ENCODE measurements around the gene CCZ1B.
"Not testable (repeated sequence)": the region's sequence is repeated elsewhere in the genome, so short reads cannot be mapped to it uniquely, and the experiment has no call there.

CCZ1B gene

DNA sequence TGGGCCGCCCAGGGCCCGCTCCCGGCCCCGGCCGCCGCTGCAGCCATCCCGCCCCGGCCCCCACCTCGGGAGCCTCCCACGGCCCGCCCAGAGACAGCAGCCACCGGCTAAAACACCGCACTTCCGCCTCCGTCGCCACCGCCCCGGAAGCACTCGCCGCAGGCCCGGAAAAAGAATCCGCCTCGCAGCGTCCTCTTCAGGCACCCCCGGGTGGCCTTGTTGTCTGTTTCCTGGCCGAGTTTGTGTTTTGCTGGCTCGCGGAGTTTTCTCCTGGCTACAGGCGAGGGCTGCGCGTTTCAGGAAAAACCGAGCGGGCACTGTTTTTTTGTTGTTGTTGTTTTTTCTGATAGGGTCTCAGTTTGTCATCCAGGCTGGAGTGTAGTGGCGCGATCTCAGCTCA lies at the start of gene CCZ1B:
CCZ1B (minus strand) TSS at position 125 of the 400 bp plus-strand sequence; CDS start at position 47, 78 bp downstream.
- POLR2A ChIA-PET; DNase-seq (ENCODE audit: extremely low spot score); CTCF ChIA-PET: not testable (repeated sequence)
- TF ChIP-seq, protein P1, sequence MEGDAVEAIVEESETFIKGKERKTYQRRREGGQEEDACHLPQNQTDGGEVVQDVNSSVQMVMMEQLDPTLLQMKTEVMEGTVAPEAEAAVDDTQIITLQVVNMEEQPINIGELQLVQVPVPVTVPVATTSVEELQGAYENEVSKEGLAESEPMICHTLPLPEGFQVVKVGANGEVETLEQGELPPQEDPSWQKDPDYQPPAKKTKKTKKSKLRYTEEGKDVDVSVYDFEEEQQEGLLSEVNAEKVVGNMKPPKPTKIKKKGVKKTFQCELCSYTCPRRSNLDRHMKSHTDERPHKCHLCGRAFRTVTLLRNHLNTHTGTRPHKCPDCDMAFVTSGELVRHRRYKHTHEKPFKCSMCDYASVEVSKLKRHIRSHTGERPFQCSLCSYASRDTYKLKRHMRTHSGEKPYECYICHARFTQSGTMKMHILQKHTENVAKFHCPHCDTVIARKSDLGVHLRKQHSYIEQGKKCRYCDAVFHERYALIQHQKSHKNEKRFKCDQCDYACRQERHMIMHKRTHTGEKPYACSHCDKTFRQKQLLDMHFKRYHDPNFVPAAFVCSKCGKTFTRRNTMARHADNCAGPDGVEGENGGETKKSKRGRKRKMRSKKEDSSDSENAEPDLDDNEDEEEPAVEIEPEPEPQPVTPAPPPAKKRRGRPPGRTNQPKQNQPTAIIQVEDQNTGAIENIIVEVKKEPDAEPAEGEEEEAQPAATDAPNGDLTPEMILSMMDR (IDR thresholded peaks at IDR 0.05; ENCODE audit: control extremely low read depth, extremely low read depth, low read depth, missing control alignments) = peak; percentile 48

- POLR2A ChIA-PET; DNase-seq (ENCODE audit: extremely low spot score): not testable (repeated sequence)
- CTCF ChIA-PET = interaction anchor here (1.0 kb wide), 1 partner anchor 13 kb away, joined by 3 read pairs; no protein-coding TSS in a partner anchor
Observed at GRCh38 chr7:6875022-6875421, 48.9 kb upstream of the CCZ1B start.

DNA sequence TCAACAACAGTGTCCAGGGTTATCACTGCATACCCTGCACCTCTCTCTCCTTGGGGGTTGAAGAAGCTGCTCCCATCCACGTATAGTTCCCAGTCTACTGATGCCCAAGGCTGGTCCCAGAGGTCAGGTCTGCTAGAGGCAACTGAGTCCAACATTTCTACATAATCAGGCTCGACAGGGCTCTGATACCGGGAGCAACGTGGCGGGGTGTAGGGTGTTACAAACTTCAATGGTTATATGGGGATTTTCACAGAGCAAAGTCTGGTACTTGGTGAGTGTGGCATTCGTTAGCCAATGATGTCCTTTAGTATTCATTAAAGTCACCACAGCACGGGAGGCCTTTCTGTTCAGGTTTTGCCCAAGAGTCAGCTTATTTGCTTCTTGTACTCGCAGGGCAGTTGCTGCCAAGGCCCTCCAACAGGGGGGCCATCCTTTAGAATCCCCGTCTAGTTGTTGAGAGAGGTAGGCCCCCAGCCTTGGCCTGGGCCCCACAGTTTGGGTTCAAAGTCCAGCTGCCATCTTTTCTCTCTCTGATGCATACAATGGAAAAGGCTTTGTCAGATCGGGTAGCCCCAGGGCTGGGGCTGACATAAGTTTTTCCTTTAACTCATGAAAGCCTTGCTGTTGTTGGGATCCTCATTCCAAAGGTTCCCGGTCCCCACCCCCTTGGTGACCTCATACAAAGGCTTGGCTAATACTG lies 46.3 kb upstream of the CCZ1B start:
- POLR2A ChIA-PET; DNase-seq (ENCODE audit: extremely low spot score); CTCF ChIA-PET: not testable (repeated sequence)

GRCh38 chr7:6871421-6872144 lies 45.5 kb upstream of the CCZ1B start:
- CTCF ChIA-PET; DNase-seq (ENCODE audit: extremely low spot score); POLR2A ChIA-PET: not testable (repeated sequence)

DNA sequence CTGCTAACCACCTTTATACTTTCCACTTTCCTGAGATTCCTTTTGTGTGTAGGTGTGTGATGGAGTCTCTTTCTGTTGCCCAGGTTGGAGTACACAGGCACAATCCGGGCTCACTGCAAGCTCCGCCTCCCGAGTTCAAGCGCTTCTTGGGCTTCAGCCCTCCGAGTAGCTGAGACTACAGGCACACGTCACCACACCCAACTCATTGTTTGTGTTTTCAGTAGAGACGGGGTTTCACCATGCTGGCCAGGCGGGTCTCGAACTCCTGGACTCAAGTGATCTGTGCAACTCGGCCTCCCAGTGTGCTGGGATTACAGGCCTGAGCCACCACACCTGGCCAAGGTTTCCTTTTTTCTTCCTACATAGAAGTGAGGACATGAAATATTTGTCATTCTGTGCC lies 38.7 kb upstream of the CCZ1B start:
- POLR2A ChIA-PET; DNase-seq (ENCODE audit: extremely low spot score); CTCF ChIA-PET: not testable (repeated sequence)

- CTCF ChIA-PET; DNase-seq (ENCODE audit: extremely low spot score); POLR2A ChIA-PET: not testable (repeated sequence)
Observed at GRCh38 chr7:6864188-6864587, 38.1 kb upstream of the CCZ1B start.

DNA sequence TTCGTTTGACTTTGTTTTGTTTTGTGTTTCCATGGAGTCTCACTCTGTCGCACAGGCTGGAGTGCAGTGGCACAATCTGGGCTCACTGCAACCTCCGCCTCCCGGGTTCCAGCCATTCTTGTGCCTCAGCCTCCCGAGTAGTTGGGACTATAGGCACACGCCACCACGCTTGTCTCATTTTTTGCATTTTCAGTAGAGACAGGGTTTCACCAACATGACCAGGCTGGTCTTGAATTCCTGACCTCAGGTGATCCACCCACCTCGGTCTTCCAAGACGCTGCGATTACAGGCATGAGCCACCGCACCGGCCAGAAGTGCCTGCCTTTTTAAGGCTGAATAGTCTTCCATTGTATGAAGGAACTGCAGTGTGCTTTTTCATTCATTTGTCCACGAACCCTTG lies 36.8 kb upstream of the CCZ1B start:
- POLR2A ChIA-PET; CTCF ChIA-PET; DNase-seq (ENCODE audit: extremely low spot score): not testable (repeated sequence)

DNA sequence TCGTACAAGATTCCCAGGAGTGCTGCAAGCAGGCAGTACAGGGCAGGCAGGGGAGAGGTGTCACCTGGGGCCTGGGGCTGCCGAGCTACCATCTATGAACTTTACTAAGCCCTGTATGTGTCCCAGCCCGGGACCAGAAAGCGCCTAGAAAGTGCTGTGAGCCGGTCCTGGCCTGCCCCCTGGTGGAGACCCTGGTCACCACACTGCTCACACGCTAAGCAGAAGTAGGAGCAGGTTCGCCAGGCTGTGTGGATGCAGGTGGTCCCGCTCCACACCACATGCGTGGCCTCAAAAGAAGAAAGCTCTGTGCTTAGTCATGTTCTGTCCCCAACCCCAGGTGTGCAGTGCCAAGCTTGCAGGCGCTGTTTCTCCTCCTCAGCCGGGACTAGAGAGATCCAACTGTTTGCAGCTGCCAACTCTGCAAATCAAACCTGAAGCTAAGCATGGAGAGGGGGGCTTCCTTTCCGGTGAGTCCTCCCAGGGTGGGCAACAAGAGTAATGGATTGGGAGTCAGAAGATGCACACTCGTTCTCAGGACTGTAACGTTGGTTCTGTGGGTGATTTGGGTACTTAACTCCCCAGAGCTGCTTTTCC lies 31.7 kb upstream of the CCZ1B start:
- POLR2A ChIA-PET = not testable (repeated sequence)
- DNase-seq (ENCODE audit: extremely low spot score) = peak; percentile 58
- TF ChIP-seq, protein P1 (IDR thresholded peaks at IDR 0.05; ENCODE audit: control extremely low read depth, extremely low read depth, low read depth, missing control alignments) = peak; percentile 82
- CTCF ChIA-PET = interaction anchor here (0.6 to 3.3 kb wide), 10 partner anchors 263 to 421 kb away, joined by 3 to 37 read pairs (median 4); no protein-coding TSS in a partner anchor

- CTCF ChIA-PET = interaction anchor here (1.3 to 3.3 kb wide), 2 partner anchors 338 to 345 kb away, joined by 3 to 37 read pairs; no protein-coding TSS in a partner anchor
- POLR2A ChIA-PET; DNase-seq (ENCODE audit: extremely low spot score): not testable (repeated sequence)
Observed at GRCh38 chr7:6855563-6856131, 29.6 kb upstream of the CCZ1B start.

DNA sequence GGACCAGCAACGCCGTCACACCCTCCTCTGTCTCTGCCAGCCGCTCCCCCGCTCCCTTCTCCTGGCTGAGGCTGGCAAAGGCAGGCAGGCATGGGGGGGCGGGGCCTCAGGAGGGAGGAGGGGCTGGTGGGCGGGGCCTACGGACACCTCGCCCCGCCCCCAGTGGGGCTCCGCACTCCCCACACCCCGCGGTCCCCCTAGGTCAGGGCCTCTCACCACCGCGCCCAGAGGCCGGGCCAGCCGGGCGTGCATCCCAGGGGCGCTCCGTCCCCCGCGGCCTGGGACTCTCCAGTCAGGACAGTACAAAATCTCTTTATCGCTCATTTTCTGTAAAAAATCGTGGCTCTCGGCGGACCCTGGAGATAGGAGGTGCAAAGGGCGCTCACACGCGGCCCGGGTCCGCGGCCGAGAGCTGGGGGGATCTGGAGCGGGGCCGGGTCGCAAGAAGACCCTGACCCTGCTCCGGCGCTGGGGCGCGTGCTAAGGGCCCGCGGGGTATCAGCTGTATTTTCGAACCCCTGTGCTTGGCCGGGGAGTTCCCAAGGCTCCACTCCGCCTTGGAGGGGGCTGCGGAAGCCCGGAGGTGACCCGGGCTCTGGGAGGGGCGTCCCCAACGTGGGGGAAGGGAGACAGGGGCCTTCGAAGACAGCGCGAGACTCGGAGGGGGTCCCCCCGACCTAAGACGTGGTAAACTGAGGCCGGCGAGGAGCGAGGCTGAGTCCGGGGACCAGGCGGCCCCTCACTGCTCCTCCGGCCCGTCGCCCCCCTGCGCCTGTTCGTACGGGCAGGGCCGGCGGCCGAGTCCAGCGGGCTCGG lies 28.9 kb upstream of the CCZ1B start:
- CTCF ChIA-PET, POLR2A ChIA-PET: not testable (repeated sequence)
- peak; percentile 21 for DNase-seq (ENCODE audit: extremely low spot score)

- POLR2A ChIA-PET; DNase-seq (ENCODE audit: extremely low spot score); CTCF ChIA-PET: not testable (repeated sequence)
Observed at GRCh38 chr7:6853681-6854080, 27.6 kb upstream of the CCZ1B start.

DNA sequence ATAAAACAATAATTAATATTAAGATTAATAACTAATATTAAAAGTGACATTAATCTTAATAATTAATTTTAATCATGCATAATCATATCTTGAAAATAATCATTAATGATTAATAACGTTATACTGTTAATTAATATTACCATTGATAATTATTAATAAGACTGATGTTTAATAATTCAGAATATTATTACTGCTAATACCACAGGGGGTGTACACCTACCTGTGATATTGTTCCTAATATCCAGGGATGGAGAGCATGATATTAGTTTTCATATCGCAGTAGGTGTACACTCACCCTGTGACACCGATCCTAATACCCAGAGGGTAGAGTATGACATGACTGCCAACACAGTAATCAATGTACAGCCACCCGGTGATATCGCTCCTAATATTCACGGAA lies 23.1 kb upstream of the CCZ1B start:
- POLR2A ChIA-PET; CTCF ChIA-PET; DNase-seq (ENCODE audit: extremely low spot score): not testable (repeated sequence)

- POLR2A ChIA-PET, CTCF ChIA-PET: not testable (repeated sequence)
Observed at GRCh38 chr7:6847751-6848150, 21.7 kb upstream of the CCZ1B start.

GRCh38 chr7:6845971-6846449 lies 19.9 kb upstream of the CCZ1B start:
- POLR2A ChIA-PET; DNase-seq (ENCODE audit: extremely low spot score): not testable (repeated sequence)
- CTCF ChIA-PET = interaction anchor here (1.1 kb wide), 1 partner anchor 15 kb away, joined by 3 read pairs; no protein-coding TSS in a partner anchor

More at GRCh38 chr7:6847751-6848150, 21.7 kb upstream of the CCZ1B start:
- not testable (repeated sequence) for DNase-seq (ENCODE audit: extremely low spot score)

GRCh38 chr7:6843654-6844053 lies 17.6 kb upstream of the CCZ1B start:
- DNase-seq (ENCODE audit: extremely low spot score); POLR2A ChIA-PET; CTCF ChIA-PET: not testable (repeated sequence)

All from GM10248 (cell line).